Astrocyte (in vitro differentiated cells and primary cell): ENCODE data around the gene PISD.

Source experiments
- EZH2 ChIP-seq: IDR thresholded peaks from 2 replicates; pipeline ENCODE4 v1.6.1; 2012; ENCODE audit warnings: mild to moderate bottlenecking, low read length, inconsistent platforms; ENCODE audit not compliant: insufficient read depth
- TF ChIP-seq, protein P1 (sequence below): IDR thresholded peaks from 2 replicates; pipeline ENCODE4 v1.5.1; 2011; ENCODE audit warnings: low read depth, mild to moderate bottlenecking, inconsistent platforms, low read length, moderate library complexity; ENCODE audit not compliant: insufficient read depth

DNA sequence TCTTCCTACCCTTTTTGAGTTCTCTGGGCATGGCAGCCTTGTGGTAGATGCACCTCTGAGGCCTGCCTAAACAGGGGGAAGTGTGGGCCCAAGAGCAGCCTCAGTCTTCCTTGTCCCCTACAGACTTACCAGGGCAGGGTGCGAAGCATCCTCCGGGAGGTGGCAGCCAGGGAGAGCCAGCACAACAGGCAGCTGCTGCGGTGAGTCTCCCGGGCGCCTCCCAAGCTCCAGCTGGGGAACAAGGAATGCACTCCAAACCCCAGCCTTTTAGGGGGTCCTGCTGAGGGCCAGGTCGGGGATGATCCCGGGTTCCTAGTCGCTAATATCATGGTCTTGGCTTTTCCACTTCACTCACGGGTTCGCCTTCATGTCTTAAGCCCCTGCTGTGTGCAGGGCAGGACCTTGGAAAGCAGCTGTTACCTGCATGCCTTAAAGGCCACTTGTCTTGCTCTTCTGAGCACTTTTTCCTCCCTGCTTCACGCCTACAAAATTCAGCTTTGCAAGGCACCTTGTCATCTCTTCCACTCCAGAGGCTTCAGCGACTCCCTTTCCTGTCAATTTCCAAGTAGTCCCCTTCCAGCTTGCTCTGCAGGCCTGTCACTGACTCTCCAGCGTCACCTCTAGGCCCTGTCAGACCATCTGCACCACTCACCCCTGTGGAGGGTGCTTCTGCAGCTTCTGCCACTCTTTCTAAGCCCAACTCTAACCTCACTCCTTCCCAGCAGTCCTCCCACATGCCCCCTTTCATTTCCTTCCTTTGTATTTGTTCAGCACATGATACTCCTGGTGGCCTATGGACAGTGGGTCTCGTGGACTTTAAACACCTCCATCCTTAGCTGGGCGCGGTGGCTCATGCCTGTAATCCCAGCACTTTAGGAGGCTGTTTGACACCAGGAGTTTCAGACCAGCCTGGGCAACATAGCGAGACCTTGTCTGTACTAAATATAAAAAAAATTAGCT is 57.0 kb downstream of the PISD start:
- TF ChIP-seq, protein P1, sequence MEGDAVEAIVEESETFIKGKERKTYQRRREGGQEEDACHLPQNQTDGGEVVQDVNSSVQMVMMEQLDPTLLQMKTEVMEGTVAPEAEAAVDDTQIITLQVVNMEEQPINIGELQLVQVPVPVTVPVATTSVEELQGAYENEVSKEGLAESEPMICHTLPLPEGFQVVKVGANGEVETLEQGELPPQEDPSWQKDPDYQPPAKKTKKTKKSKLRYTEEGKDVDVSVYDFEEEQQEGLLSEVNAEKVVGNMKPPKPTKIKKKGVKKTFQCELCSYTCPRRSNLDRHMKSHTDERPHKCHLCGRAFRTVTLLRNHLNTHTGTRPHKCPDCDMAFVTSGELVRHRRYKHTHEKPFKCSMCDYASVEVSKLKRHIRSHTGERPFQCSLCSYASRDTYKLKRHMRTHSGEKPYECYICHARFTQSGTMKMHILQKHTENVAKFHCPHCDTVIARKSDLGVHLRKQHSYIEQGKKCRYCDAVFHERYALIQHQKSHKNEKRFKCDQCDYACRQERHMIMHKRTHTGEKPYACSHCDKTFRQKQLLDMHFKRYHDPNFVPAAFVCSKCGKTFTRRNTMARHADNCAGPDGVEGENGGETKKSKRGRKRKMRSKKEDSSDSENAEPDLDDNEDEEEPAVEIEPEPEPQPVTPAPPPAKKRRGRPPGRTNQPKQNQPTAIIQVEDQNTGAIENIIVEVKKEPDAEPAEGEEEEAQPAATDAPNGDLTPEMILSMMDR = no peak
- no peak for TF ChIP-seq EZH2
